Small intestine (tissue), 7 donors: ENCODE data around the gene SMYD3. TPM values are rescaled to one million over a fixed set of nuclear protein-coding genes. Genes with fewer than 3 reads are reported as not detected.

Experiments used
- DNase-seq, 2 donors: peaks; one replicate each; pipeline versions ENCODE4 v3.0.0 to v3.0.0-alpha.2; 2013
- FAIRE-seq: peaks from 2 replicates; lab custom pipeline; 2012; peaks lifted over from hg19 to GRCh38; lab: Jason Lieb, UNC
- H3K27ac ChIP-seq, 3 donors: one replicate each; pipeline ENCODE4 v1.5.1; 2013; ENCODE audit warnings: low read length in 2 of 3, mild to moderate bottlenecking in 2 of 3, control low read depth in 1 of 3, inconsistent platforms in 1 of 3, low read depth in 1 of 3, moderate library complexity in 1 of 3
- H3K27me3 ChIP-seq, 3 donors: one replicate each; pipeline ENCODE4 v1.6.1; 2013; ENCODE audit warnings: low read length in 3 of 3, inconsistent platforms in 1 of 3; ENCODE audit not compliant: control insufficient read depth in 3 of 3, insufficient read depth in 3 of 3
- H3K36me3 ChIP-seq, 3 donors: one replicate each; pipeline ENCODE4 v1.6.1; 2013; ENCODE audit warnings: low read length in 3 of 3, inconsistent platforms in 1 of 3, low read depth in 1 of 3, mild to moderate bottlenecking in 1 of 3, moderate library complexity in 1 of 3; ENCODE audit not compliant: control insufficient read depth in 3 of 3, insufficient read depth in 2 of 3
- H3K4me1 ChIP-seq, 3 donors: one replicate each; pipeline ENCODE4 v1.6.1; 2013; ENCODE audit warnings: low read length in 2 of 3, inconsistent platforms in 1 of 3, low read depth in 1 of 3, mild to moderate bottlenecking in 1 of 3, moderate library complexity in 1 of 3; ENCODE audit not compliant: control insufficient read depth in 3 of 3, insufficient read depth in 2 of 3
- H3K4me3 ChIP-seq, 3 donors: one replicate each; pipeline ENCODE4 v1.5.1; 2013; ENCODE audit warnings: low read length in 3 of 3, control low read depth in 1 of 3, inconsistent platforms in 1 of 3, low read depth in 1 of 3, mild to moderate bottlenecking in 1 of 3, moderate library complexity in 1 of 3
- H3K9me3 ChIP-seq, 2 donors: one replicate each; pipeline ENCODE4 v1.6.1; 2013; ENCODE audit warnings: low read depth in 1 of 2, low read length in 1 of 2; ENCODE audit not compliant: control insufficient read depth in 2 of 2, insufficient read depth in 1 of 2
- WGBS, 3 donors: extraction: QIAGEN DNeasy Blood & Tissue Kit; methylation state at CpG; one replicate each; pipeline ENCODE4 v1.1.7; 2013; 5-methylcytosine and 5-hydroxymethylcytosine counted together
- polyA plus RNA-seq, 4 donors: library from polyadenylated mRNA; stranded (reverse) in 3 of 4; unstranded in 1 of 4; fragments of 200-250 nt in 3 of 4; fragments of 120-200 nt in 1 of 4; gene quantifications; one replicate each; pipeline versions ENCODE4 v1.2.1 to v1.2.3, GENCODE V29; 2013
- donor health status: healthy with polysubstance abuse.
- donor health status: control.
- donor health status: control.
- donor health status: Bipolar disorder and iron deficiency.
- donor health status: healthy.

SMYD3 gene
- polyA plus RNA-seq, 4 donors = 5.4 to 10.1 (median 8.5) TPM

- no peaks in the 10 kb centered on the region for H3K9me3 ChIP-seq
- H3K27ac ChIP-seq = no peak overlapping the region
- WGBS, 3 donors = 88 to 96% (median 91%) methylated on average over 13 of the region's 13 CpGs
- H3K4me1 ChIP-seq = no peaks in the 10 kb centered on the region
- DNase-seq = no peak
- no peaks in the 10 kb centered on the region for H3K27me3 ChIP-seq
- no peak for FAIRE-seq
- peaks cover 0 to 6% (median 0%) of the 10 kb centered on the region in 3 donors for H3K36me3 ChIP-seq
- no peak overlapping the region for H3K4me3 ChIP-seq
These were observed 648.9 kb downstream of the SMYD3 start for GRCh38 chr1:245858022-245858721.

- Histone ChIP-seq H3K4me1 (no peaks in the 10 kb centered on the region), H3K36me3 (peaks cover 0 to 7% (median 0%) of the 10 kb centered on the region in 3 donors), H3K4me3 (no peak overlapping the region), H3K27ac (no peak overlapping the region), H3K27me3 (no peaks in the 10 kb centered on the region), H3K9me3 (no peaks in the 10 kb centered on the region)
- DNase-seq (no peak), FAIRE-seq (no peak)
- 76 to 83% (median 77%) methylated on average over 13 of the region's 13 CpGs for WGBS, 3 donors
These were observed 650.0 kb downstream of the SMYD3 start for GRCh38 chr1:245856944-245857531.

DNA sequence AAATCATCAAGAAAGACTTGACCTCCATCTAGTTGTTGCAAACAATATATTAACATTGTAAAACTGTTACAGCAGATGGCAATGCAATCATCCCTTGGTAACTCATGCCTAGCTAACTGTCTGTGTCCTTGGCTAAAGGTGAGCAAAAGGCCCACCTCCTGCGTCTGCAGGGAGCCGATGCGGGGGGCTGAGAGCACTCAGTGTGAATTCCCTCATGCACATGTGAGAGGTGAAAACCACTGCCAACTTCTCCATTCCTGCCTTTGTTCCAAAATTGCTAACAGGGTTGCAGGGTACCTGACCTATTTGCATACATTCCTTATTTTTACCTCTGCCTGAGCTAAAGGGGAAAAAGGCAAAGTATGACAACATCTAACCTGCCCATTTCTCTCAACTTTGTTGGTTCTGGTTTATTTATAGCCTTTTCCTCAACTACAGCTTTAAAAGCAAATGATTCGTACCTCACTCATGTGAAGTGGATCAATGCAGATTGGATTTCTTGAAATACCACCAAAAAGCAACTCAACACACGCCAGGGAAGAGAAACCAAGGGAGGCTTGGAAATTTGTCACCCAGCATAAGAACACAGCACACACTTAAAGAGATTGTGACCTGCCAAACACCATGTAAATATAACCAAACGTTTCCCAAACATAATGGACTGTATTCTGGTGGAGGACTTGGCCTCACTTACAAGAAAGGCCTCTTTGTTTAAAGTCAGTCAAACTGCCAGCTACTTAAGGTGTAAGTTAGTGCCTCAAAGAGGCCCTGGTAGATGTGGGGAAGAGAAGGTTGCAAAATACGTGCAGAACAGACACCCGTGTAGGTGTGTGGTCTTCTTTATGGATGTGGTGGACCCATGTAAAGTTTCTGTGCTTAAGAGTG lies 651.0 kb downstream of the SMYD3 start:
- WGBS, 3 donors = 80 to 85% (median 82%) methylated on average over 8 of the region's 8 CpGs
- no peaks in the 10 kb centered on the region for H3K4me1 ChIP-seq
- H3K9me3 ChIP-seq = no peaks in the 10 kb centered on the region
- H3K27ac ChIP-seq = no peak overlapping the region
- peaks cover 0 to 10% (median 0%) of the 10 kb centered on the region in 3 donors for H3K36me3 ChIP-seq
- DNase-seq (no peak), FAIRE-seq (no peak)
- H3K4me3 ChIP-seq = no peak overlapping the region
- no peaks in the 10 kb centered on the region for H3K27me3 ChIP-seq

DNA sequence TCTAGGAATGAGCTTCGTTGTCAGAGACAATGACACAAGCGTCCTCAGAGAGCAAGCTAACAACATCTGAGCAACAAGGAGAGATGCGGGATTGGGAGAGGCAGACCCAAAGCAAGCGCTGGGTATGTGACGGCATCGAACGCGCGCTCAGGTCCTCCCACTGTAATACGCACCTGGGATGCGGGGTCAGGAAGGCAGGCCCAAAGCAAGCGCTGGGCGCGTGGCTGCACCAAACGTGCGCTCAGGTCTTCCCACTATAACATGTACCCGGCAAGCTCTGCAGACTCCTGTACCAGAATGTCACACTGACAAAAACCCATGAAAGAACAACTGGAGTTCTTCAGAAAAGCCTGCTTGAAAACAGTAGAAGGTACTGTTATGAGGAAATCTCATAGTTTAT lies 653.8 kb downstream of the SMYD3 start:
- DNase-seq (no peak), FAIRE-seq (no peak)
- Histone ChIP-seq H3K27me3 (no peaks in the 10 kb centered on the region), H3K4me3 (no peak overlapping the region), H3K27ac (no peak overlapping the region), H3K36me3 (peaks cover 0 to 8% (median 0%) of the 10 kb centered on the region in 3 donors), H3K9me3 (peaks cover 0 to 2% of the 10 kb centered on the region in 2 donors), H3K4me1 (no peaks in the 10 kb centered on the region)
- WGBS, 3 donors = 93 to 98% (median 96%) methylated on average over 17 of the region's 17 CpGs

GRCh38 chr1:245843101-245843500 lies 664.0 kb downstream of the SMYD3 start:
- no peak overlapping the region for H3K4me3 ChIP-seq
- H3K4me1 ChIP-seq = no peaks in the 10 kb centered on the region
- H3K27ac ChIP-seq = no peak overlapping the region
- no peaks in the 10 kb centered on the region for H3K36me3 ChIP-seq
- no peaks in the 10 kb centered on the region for H3K9me3 ChIP-seq
- H3K27me3 ChIP-seq = no peaks in the 10 kb centered on the region
- 56 to 73% (median 65%) methylated on average over 3 of the region's 3 CpGs for WGBS, 3 donors
- FAIRE-seq (no peak), DNase-seq (no peak)

- Histone ChIP-seq H3K27me3 (no peaks in the 10 kb centered on the region), H3K36me3 (no peaks in the 10 kb centered on the region), H3K27ac (no peak overlapping the region), H3K4me1 (no peaks in the 10 kb centered on the region), H3K4me3 (no peak overlapping the region), H3K9me3 (no peaks in the 10 kb centered on the region)
- DNase-seq (no peak), FAIRE-seq (no peak)
- 88 to 92% (median 89%) methylated on average over 8 of the region's 8 CpGs for WGBS, 3 donors
These were observed 665.0 kb downstream of the SMYD3 start for GRCh38 chr1:245842106-245842505.

DNA sequence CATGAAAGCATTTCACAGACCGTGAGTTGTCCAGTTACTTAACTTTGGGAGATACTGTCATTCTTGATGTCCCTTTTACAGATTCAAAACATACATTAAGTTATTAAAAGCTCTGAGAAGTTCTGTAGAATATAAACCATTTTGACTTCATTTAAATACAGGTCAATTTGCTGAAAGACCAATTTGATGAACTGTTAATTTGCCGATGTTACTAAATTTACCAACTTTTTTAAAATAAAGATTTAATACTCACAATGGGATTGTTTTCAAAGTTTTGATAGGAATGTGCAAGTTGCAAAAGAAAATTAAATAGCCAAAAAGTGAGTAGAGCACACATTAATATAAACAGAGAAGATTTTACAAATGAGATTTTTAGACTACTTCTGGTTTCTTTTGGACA lies 666.1 kb downstream of the SMYD3 start:
- H3K36me3 ChIP-seq = no peaks in the 10 kb centered on the region
- no peak overlapping the region for H3K4me3 ChIP-seq
- no peaks in the 10 kb centered on the region for H3K4me1 ChIP-seq
- 46 to 51% (median 50%) methylated on average over 2 of the region's 2 CpGs for WGBS, 3 donors
- H3K9me3 ChIP-seq = no peaks in the 10 kb centered on the region
- H3K27me3 ChIP-seq = no peaks in the 10 kb centered on the region
- H3K27ac ChIP-seq = no peak overlapping the region
- DNase-seq (no peak), FAIRE-seq (no peak)

DNA sequence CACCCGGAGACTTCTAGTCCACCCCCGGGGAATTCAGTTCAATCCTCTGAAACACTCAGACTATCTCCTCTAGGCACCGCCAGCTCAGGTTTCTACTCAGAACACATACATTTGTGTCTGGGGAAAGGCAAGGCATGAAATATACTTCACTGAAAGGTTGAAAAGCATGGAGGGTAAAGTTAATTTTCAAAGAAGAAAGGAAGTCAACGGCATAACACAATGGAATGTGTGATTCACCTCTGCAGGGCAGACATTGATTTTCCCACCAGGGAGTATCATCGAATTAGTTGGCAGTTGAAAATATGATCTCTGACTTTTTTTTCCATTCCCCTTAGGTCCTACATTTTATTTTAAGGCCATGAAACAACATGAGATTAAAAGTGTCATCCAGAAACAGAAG lies 669.4 kb downstream of the SMYD3 start:
- Histone ChIP-seq H3K9me3 (no peaks in the 10 kb centered on the region), H3K36me3 (no peaks in the 10 kb centered on the region), H3K27ac (no peak overlapping the region), H3K4me3 (no peak overlapping the region), H3K27me3 (no peaks in the 10 kb centered on the region), H3K4me1 (no peaks in the 10 kb centered on the region)
- WGBS, 3 donors = 79 to 86% (median 82%) methylated on average over 5 of the region's 5 CpGs
- DNase-seq (no peak), FAIRE-seq (no peak)
